HepG2 (cell line): Measurements from ENCODE around the gene TRNP1. TPM values are rescaled to one million over a fixed set of nuclear protein-coding genes. Genes with fewer than 3 reads are reported as not detected.

Experiments
- DNMT1 ChIP-seq: sonication (generic); formaldehyde crosslinking; IDR thresholded peaks from 2 replicates; pipeline ENCODE4 v1.5.1; 2020; ENCODE audit warnings: mild to moderate bottlenecking, missing genetic modification reagents
- FOSL2 ChIP-seq: sonication (generic); formaldehyde crosslinking; IDR thresholded peaks from 2 replicates; pipeline ENCODE4 v1.4.0; 2020; ENCODE audit warnings: missing genetic modification reagents
- JUNB ChIP-seq: sonication (generic); formaldehyde crosslinking; IDR thresholded peaks from 2 replicates; pipeline ENCODE4 v1.8.0; 2022; ENCODE audit warnings: missing genetic modification reagents, mild to moderate bottlenecking, borderline replicate concordance
- KDM2A ChIP-seq: sonication (generic); formaldehyde crosslinking; IDR thresholded peaks from 2 replicates; pipeline ENCODE4 v1.4.0; 2020; ENCODE audit warnings: low read depth, missing genetic modification reagents, borderline replicate concordance
- MEIS1 ChIP-seq: sonication (generic); formaldehyde crosslinking; IDR thresholded peaks from 2 replicates; pipeline ENCODE4 v1.9.0; 2021; ENCODE audit warnings: mild to moderate bottlenecking, missing genetic modification reagents, moderate library complexity, borderline replicate concordance
- MTA3 ChIP-seq: sonication (generic); formaldehyde crosslinking; IDR thresholded peaks from 2 replicates; pipeline ENCODE4 v1.4.0; 2020; ENCODE audit warnings: missing genetic modification reagents
- NFKBIZ ChIP-seq: IDR thresholded peaks from 2 replicates; pipeline ENCODE4 v1.6.1; 2018; ENCODE audit warnings: missing genetic modification reagents, missing compliant biosample characterization
- NR2F1 ChIP-seq, 2 experiments: fragments of 450-650 bp in 1 of 2; formaldehyde crosslinking in 1 of 2; IDR thresholded peaks; 2 replicates each; pipeline versions ENCODE4 v1.5.0 to v1.6.1; 2016 to 2020; ENCODE audit warnings: mild to moderate bottlenecking in 1 of 2, missing compliant biosample characterization in 1 of 2, missing genetic modification reagents in 1 of 2, moderate library complexity in 1 of 2
- RARA ChIP-seq: IDR thresholded peaks from 2 replicates; pipeline ENCODE4 v1.6.1; 2016; ENCODE audit warnings: missing genetic modification reagents, missing compliant biosample characterization
- RXRA ChIP-seq: sonication (generic); formaldehyde crosslinking; IDR thresholded peaks from 2 replicates; pipeline ENCODE4 v1.5.1; 2020; ENCODE audit warnings: missing genetic modification reagents
- RXRB ChIP-seq: IDR thresholded peaks from 2 replicates; pipeline ENCODE4 v1.6.1; 2016; ENCODE audit warnings: borderline replicate concordance, missing genetic modification reagents, missing compliant biosample characterization
- SKI ChIP-seq: fragments of 450-650 bp; IDR thresholded peaks from one replicate; pipeline ENCODE4 v1.6.1; 2018; ENCODE audit warnings: mild to moderate bottlenecking; ENCODE audit not compliant: partially characterized antibody
- SNAPC2 ChIP-seq: sonication (generic); formaldehyde crosslinking; IDR thresholded peaks from 2 replicates; pipeline ENCODE4 v1.8.1; 2022; ENCODE audit warnings: mild to moderate bottlenecking, missing genetic modification reagents
- SP2 ChIP-seq: sonication (generic); formaldehyde crosslinking; IDR thresholded peaks from 2 replicates; pipeline ENCODE4 v1.5.1; 2020; ENCODE audit warnings: mild to moderate bottlenecking, missing genetic modification reagents
- ZNF143 ChIP-seq: sonication (generic); formaldehyde crosslinking; IDR thresholded peaks from 2 replicates; pipeline ENCODE4 v1.4.0; 2020; ENCODE audit warnings: missing genetic modification reagents
- ZNF3 ChIP-seq: IDR thresholded peaks from 2 replicates; pipeline ENCODE4 v1.7.0; 2017; ENCODE audit warnings: inconsistent platforms
- ZNF383 ChIP-seq: sonication (generic); formaldehyde crosslinking; IDR thresholded peaks from 2 replicates; pipeline ENCODE4 v1.4.0; 2020; ENCODE audit warnings: missing genetic modification reagents, mild to moderate bottlenecking, borderline replicate concordance
- ZNF530 ChIP-seq: sonication (generic); formaldehyde crosslinking; IDR thresholded peaks from 2 replicates; pipeline ENCODE4 v1.5.0; 2020; ENCODE audit warnings: low read depth, mild to moderate bottlenecking, missing genetic modification reagents
- polyA plus RNA-seq, 8 experiments: library from polyadenylated mRNA; depleted of rRNA in 3 of 8; stranded (reverse) in 7 of 8; unstranded in 1 of 8; fragments of >200 nt; fragmentation: Illumina TruSeq in 4 of 8; extraction: Trizol in 4 of 8; gene quantifications; 2 replicates each; pipeline versions ENCODE4 v1.2.1 to v1.2.3, GENCODE V29; 2011 to 2016; ENCODE audit warnings: low read depth in 4 of 8, missing spikeins in 1 of 8, mixed read lengths in 1 of 8; ENCODE audit not compliant: insufficient read depth in 1 of 8
- total RNA-seq, 5 experiments: library from RNA; depleted of rRNA; stranded (reverse); fragments of >200 nt; fragmentation: Illumina TruSeq; extraction: Trizol; gene quantifications; 2 replicates each; pipeline ENCODE4 v1.2.3, GENCODE V29; 2016; ENCODE audit warnings: low read depth in 1 of 5
- TF ChIP-seq, protein P1 (sequence below): fragments of 450-650 bp; IDR thresholded peaks from 2 replicates; pipeline ENCODE4 v1.6.1; 2016
- TF ChIP-seq, protein P2 (sequence below): sonication (generic); formaldehyde crosslinking; IDR thresholded peaks from 2 replicates; pipeline ENCODE4 v1.4.0; 2020; ENCODE audit warnings: missing genetic modification reagents; ENCODE audit errors: not compliant biosample characterization
- TF ChIP-seq, protein P3 (sequence below): IDR thresholded peaks from 2 replicates; pipeline ENCODE4 v1.6.1; 2016; ENCODE audit warnings: low read depth, control low read depth
- TF ChIP-seq, protein P4 (sequence below): sonication (generic); formaldehyde crosslinking; IDR thresholded peaks from 2 replicates; pipeline ENCODE4 v1.8.0; 2022; ENCODE audit warnings: low read depth, missing genetic modification reagents
- TF ChIP-seq, protein P5 (sequence below): sonication (generic); formaldehyde crosslinking; IDR thresholded peaks from 2 replicates; pipeline ENCODE4 v1.8.0; 2022; ENCODE audit warnings: mild to moderate bottlenecking, missing genetic modification reagents; ENCODE audit not compliant: insufficient replicate concordance

The TRNP1 gene
- total and polyA plus RNA-seq, 2 of the 13 experiments (the other 11 are each of a cell fraction or from before 2014, with no cell fraction given): 42.0 to 158 TPM

DNA sequence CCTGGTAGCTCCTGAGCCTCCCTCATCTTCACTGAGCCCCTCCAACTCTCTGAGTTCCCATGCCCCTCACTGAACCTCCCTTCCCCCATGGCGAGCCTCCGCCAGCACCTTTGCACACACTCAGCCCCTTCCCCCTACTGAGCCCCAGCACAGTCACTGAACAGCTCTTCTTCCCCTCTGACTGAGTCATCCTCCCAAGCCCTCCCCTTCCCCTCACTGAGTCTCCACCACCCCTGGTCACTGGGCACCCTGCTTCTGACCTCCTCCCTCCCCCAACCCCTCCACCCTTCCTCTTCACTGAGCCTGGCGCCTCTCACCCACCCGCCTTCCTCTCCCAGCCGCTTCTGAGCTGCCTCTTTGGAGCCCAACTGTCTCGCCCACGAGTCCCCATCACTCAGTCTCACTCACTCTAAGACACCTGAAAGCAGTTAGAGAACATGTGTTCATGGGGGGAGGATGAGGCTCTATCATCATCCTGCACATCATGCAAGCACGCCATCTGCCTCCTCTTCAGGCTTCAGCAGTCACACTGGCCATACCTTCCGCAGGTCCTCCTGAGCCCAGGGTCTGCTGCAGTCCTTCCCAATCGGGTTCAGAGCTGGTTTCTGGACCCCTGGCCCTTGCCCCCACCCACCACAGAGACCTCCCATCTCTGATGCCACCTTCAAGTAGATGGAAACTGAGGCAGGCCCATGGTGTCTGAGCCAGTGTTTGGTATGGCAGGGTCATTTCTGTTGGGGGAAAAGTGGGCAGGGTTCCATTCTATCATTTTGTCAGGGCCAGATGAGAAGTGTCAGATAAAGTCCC lies 2.0 kb upstream of the TRNP1 start (continued):
- TF ChIP-seq, protein P1, sequence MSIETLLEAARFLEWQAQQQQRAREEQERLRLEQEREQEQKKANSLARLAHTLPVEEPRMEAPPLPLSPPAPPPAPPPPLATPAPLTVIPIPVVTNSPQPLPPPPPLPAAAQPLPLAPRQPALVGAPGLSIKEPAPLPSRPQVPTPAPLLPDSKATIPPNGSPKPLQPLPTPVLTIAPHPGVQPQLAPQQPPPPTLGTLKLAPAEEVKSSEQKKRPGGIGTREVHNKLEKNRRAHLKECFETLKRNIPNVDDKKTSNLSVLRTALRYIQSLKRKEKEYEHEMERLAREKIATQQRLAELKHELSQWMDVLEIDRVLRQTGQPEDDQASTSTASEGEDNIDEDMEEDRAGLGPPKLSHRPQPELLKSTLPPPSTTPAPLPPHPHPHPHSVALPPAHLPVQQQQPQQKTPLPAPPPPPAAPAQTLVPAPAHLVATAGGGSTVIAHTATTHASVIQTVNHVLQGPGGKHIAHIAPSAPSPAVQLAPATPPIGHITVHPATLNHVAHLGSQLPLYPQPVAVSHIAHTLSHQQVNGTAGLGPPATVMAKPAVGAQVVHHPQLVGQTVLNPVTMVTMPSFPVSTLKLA: peak; percentile 37; the same call in 1 of the 2 replicates
- peak; percentile 60 for TF ChIP-seq SP2 (CRISPR knock-in tag)
- TF ChIP-seq NR2F1 (CRISPR knock-in tag; IDR thresholded peaks at IDR 0.05): peak in 1 of 2 experiments; percentile 12; a peak in 1 of 4 replicates
- TF ChIP-seq, protein P2, sequence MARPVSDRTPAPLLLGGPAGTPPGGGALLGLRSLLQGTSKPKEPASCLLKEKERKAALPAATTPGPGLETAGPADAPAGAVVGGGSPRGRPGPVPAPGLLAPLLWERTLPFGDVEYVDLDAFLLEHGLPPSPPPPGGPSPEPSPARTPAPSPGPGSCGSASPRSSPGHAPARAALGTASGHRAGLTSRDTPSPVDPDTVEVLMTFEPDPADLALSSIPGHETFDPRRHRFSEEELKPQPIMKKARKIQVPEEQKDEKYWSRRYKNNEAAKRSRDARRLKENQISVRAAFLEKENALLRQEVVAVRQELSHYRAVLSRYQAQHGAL: no peak
- 0 out of 2 replicates have a peak, but pooled peaks have one; percentile 2 for TF ChIP-seq ZNF3 (CRISPR knock-in tag)
- peak; percentile 80; the same call in 1 of the 2 replicates for TF ChIP-seq MEIS1 (CRISPR knock-in tag)
- TF ChIP-seq SNAPC2 (CRISPR knock-in tag): 0 out of 2 replicates have a peak, but pooled peaks have one; percentile 49
- TF ChIP-seq RXRB (CRISPR knock-in tag): peak; percentile 88
- TF ChIP-seq, protein P3, sequence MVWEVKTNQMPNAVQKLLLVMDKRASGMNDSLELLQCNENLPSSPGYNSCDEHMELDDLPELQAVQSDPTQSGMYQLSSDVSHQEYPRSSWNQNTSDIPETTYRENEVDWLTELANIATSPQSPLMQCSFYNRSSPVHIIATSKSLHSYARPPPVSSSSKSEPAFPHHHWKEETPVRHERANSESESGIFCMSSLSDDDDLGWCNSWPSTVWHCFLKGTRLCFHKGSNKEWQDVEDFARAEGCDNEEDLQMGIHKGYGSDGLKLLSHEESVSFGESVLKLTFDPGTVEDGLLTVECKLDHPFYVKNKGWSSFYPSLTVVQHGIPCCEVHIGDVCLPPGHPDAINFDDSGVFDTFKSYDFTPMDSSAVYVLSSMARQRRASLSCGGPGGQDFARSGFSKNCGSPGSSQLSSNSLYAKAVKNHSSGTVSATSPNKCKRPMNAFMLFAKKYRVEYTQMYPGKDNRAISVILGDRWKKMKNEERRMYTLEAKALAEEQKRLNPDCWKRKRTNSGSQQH (CRISPR knock-in tag): peak; percentile 90
- peak; percentile 91 for TF ChIP-seq RARA
- peak; percentile 88 for TF ChIP-seq RXRA (CRISPR knock-in tag)
- TF ChIP-seq FOSL2: peak; percentile 97
- peak; percentile 74; the same call in 1 of the 2 replicates for TF ChIP-seq NFKBIZ (CRISPR knock-in tag)
- TF ChIP-seq MTA3: no peak
- TF ChIP-seq, protein P4, sequence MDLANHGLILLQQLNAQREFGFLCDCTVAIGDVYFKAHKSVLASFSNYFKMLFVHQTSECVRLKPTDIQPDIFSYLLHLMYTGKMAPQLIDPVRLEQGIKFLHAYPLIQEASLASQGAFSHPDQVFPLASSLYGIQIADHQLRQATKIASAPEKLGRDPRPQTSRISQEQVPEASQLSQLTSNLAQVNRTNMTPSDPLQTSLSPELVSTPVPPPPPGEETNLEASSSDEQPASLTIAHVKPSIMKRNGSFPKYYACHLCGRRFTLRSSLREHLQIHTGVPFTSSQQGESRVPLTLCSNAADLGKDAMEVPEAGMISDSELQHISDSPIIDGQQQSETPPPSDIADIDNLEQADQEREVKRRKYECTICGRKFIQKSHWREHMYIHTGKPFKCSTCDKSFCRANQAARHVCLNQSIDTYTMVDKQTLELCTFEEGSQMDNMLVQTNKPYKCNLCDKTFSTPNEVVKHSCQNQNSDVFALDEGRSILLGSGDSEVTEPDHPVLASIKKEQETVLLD (CRISPR knock-in tag): no peak
- no peak for TF ChIP-seq DNMT1 (CRISPR knock-in tag)
- no peak for TF ChIP-seq ZNF383
- peak; percentile 91 for TF ChIP-seq JUNB (CRISPR knock-in tag)
- peak; percentile 63 for TF ChIP-seq KDM2A (CRISPR knock-in tag)
- peak; percentile 18; the same call in 1 of the 2 replicates for TF ChIP-seq ZNF143 (CRISPR knock-in tag)
- peak; percentile 46 for TF ChIP-seq SKI
- TF ChIP-seq, protein P5, sequence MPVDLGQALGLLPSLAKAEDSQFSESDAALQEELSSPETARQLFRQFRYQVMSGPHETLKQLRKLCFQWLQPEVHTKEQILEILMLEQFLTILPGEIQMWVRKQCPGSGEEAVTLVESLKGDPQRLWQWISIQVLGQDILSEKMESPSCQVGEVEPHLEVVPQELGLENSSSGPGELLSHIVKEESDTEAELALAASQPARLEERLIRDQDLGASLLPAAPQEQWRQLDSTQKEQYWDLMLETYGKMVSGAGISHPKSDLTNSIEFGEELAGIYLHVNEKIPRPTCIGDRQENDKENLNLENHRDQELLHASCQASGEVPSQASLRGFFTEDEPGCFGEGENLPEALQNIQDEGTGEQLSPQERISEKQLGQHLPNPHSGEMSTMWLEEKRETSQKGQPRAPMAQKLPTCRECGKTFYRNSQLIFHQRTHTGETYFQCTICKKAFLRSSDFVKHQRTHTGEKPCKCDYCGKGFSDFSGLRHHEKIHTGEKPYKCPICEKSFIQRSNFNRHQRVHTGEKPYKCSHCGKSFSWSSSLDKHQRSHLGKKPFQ (CRISPR knock-in tag): no peak
- no peak for TF ChIP-seq ZNF530 (CRISPR knock-in tag)
